Vagina (tissue), 2 donors: Measurements from ENCODE around the gene ELANE.

Source experiments
- POLR2A ChIP-seq, 2 donors: fragments of 450-650 bp; IDR thresholded peaks; one replicate each; pipeline ENCODE4 v1.6.1; 2017; ENCODE audit warnings: antibody characterized with exemption in 2 of 2, mild to moderate bottlenecking in 2 of 2, moderate library complexity in 2 of 2
- TF ChIP-seq, protein P1 (sequence below), 3 experiments: fragments of 450-650 bp in 2 of 3; fragments of 200-600 bp in 1 of 3; sonication (generic) in 1 of 3; IDR thresholded peaks; one replicate each; pipeline ENCODE4 v1.5.1; 2017 to 2019; ENCODE audit warnings: antibody characterized with exemption in 3 of 3, mild to moderate bottlenecking in 2 of 3, moderate library complexity in 2 of 3

- TF ChIP-seq, protein P1, sequence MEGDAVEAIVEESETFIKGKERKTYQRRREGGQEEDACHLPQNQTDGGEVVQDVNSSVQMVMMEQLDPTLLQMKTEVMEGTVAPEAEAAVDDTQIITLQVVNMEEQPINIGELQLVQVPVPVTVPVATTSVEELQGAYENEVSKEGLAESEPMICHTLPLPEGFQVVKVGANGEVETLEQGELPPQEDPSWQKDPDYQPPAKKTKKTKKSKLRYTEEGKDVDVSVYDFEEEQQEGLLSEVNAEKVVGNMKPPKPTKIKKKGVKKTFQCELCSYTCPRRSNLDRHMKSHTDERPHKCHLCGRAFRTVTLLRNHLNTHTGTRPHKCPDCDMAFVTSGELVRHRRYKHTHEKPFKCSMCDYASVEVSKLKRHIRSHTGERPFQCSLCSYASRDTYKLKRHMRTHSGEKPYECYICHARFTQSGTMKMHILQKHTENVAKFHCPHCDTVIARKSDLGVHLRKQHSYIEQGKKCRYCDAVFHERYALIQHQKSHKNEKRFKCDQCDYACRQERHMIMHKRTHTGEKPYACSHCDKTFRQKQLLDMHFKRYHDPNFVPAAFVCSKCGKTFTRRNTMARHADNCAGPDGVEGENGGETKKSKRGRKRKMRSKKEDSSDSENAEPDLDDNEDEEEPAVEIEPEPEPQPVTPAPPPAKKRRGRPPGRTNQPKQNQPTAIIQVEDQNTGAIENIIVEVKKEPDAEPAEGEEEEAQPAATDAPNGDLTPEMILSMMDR (IDR thresholded peaks at IDR 0.05): no peak
- TF ChIP-seq POLR2A (IDR thresholded peaks at IDR 0.05): no peak
Measured at GRCh38 chr19:813219-814151, 38.6 kb upstream of the ELANE start.
